Lower leg skin (tissue), 4 donors: Measurements from ENCODE around the gene RAP2A. TPM values are rescaled to one million over a fixed set of nuclear protein-coding genes. Genes with fewer than 3 reads are reported as not detected.

Source experiments
- DNase-seq, 2 donors: peaks; one replicate each; pipeline ENCODE4 v3.0.0-alpha.2; 2019; ENCODE audit warnings: low spot score in 2 of 2
- H3K4me3 ChIP-seq: fragments of 200-600 bp; sonication (generic); 2 replicates; pipeline ENCODE4 v1.5.1; 2017; ENCODE audit warnings: mild to moderate bottlenecking, low read depth; ENCODE audit not compliant: poor library complexity, severe bottlenecking
- CTCF ChIP-seq, 3 donors: fragments of 450-650 bp; IDR thresholded peaks; one replicate each; pipeline ENCODE4 v1.5.1; 2016; ENCODE audit warnings: antibody characterized with exemption in 3 of 3, mild to moderate bottlenecking in 3 of 3, moderate library complexity in 2 of 3
- POLR2A ChIP-seq, 2 donors: fragments of 450-650 bp; IDR thresholded peaks; one replicate each; pipeline ENCODE4 v1.6.1; 2016 to 2017; ENCODE audit warnings: antibody characterized with exemption in 2 of 2, mild to moderate bottlenecking in 1 of 2, moderate library complexity in 1 of 2
- WGBS, 2 donors: methylation state at CpG; one replicate each; pipeline ENCODE4 v1.1.5; 2018; 5-methylcytosine and 5-hydroxymethylcytosine counted together
- intact Hi-C: fragments of 100-400 bp; cut with DNase I; formaldehyde crosslinking; loops from one replicate; pipeline ENCODE4 v1.15.0; 2023; ENCODE audit warnings: low total_unique reads
- total RNA-seq, 4 donors: library from RNA; depleted of rRNA; stranded (reverse); fragments of >200 nt; gene quantifications; one replicate each; pipeline ENCODE4 v1.1.0, GENCODE V29; 2016

RAP2A gene
- total RNA-seq, 4 donors from 2014 or later = 8.4 to 14.8 (median 10.3) TPM

DNA sequence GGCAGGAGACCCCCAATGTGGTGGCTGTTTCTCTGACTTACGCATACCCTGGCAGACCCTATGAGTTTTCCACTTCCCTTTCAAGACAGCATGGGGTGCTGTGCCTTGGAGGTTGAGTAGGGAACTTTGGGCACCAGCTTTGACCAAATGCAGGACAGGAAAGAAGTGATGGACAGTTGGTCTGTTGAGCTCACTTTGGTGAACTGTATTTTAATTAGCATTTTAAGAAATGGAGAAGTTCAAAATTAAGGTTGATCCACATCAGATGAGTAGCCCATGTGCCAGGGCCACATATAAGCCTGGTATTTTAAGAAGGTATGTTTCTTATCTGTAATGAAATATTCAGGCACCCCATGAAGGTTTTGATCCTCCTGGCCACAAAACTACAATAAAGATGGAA lies 46.1 kb upstream of the RAP2A start:
- no peak for DNase-seq
- 82 to 88% methylated on average over 1 of the region's 1 CpG for WGBS, 2 donors
- no peak overlapping the region for H3K4me3 ChIP-seq
- TF ChIP-seq CTCF (IDR thresholded peaks at IDR 0.05) (no peak), POLR2A (IDR thresholded peaks at IDR 0.05) (no peak)
- intact Hi-C loops = no loop called here

DNA sequence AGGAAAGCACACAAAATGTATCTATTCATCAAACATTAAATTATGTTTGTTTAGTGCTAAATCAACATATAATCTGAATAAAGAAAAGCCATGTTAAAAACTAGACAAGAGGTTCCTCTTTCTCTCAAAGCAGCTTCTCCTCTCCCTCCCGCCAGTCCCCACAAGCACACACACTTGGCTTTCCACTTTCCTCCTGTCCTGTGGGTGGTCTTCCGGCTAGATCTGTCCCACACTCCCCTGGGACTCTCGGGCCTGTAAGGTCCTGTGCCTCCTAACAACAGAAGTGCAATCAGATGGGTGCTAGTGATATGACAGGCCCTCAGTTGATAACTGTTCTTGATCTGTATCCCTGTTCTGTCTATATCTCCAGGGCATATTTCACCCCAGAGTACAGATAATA lies 45.6 kb upstream of the RAP2A start:
- 64 to 70% methylated on average over 3 of the region's 3 CpGs for WGBS, 2 donors
- H3K4me3 ChIP-seq = no peak overlapping the region
- no peak for DNase-seq
- TF ChIP-seq CTCF (IDR thresholded peaks at IDR 0.05) (no peak), POLR2A (IDR thresholded peaks at IDR 0.05) (no peak)
- intact Hi-C loops = no loop called here

DNA sequence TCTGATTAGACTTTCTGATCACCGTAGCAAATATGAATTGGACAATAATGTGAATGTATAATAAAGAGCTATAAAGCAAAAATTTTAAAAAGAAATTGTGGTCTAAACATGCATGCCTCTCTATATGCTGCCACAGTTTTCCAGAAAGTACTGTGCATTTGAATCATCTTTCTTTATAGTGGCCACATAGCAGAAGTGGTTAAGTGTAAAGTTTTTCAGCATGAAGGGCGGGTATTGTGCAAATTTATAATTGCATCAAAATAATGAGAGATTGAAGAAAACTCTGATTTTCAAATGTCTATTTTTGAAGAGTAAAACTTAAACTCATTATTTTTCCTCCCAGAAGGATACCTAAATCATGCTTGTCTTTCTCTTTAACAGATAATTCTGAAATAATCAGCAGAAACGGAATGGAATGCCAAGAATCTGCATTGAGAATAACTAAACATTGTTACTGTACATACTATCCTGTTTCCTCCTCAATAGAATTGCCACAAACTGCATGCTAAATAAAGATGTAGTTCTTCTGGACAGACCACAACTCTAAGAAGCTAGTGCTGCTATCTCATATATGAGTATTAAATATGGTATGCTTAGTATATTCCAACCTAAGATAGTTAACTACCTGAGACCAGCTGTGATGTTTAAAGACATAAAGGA lies 42.9 kb upstream of the RAP2A start:
- TF ChIP-seq POLR2A (IDR thresholded peaks at IDR 0.05) (no peak), CTCF (IDR thresholded peaks at IDR 0.05) (no peak)
- intact Hi-C loops = no loop called here
- no peak overlapping the region for H3K4me3 ChIP-seq
- no peak for DNase-seq
- WGBS, 2 donors = 81 to 83% methylated on average over 3 of the region's 3 CpGs

- 85 to 100% methylated on average over 1 of the region's 1 CpG for WGBS, 2 donors
- TF ChIP-seq POLR2A (IDR thresholded peaks at IDR 0.05) (no peak), CTCF (IDR thresholded peaks at IDR 0.05) (no peak)
- H3K4me3 ChIP-seq = no peak overlapping the region
- intact Hi-C loops = no loop called here
- DNase-seq = no peak
Measured at GRCh38 chr13:97392020-97392419, 41.9 kb upstream of the RAP2A start.

- intact Hi-C loops = no loop called here
- DNase-seq = no peak
Measured at GRCh38 chr13:97394542-97394941, 39.4 kb upstream of the RAP2A start.

More at GRCh38 chr13:97394542-97394941, 39.4 kb upstream of the RAP2A start:
- TF ChIP-seq CTCF (IDR thresholded peaks at IDR 0.05) = no peak
- no peak for TF ChIP-seq POLR2A (IDR thresholded peaks at IDR 0.05)
- H3K4me3 ChIP-seq = no peak overlapping the region
